Fibroblast of lung (primary cell): ENCODE measurements around the gene ITPA. TPM values are rescaled to one million over a fixed set of nuclear protein-coding genes. Genes with fewer than 3 reads are reported as not detected.

Experiments
- DNase-seq, 2 donors: peaks; one replicate each; pipeline versions ENCODE4 v3.0.0 to v3.0.0-alpha.2; 2010; ENCODE audit warnings: low read depth in 2 of 2
- H2AFZ ChIP-seq: 2 replicates; pipeline ENCODE4 v1.5.1; 2012; ENCODE audit warnings: low read length, control low read depth, inconsistent platforms
- H3K27ac ChIP-seq: 2 replicates; pipeline ENCODE4 v1.5.1; 2011; ENCODE audit warnings: low read length, control low read depth; ENCODE audit not compliant: insufficient read depth
- H3K27me3 ChIP-seq: 2 replicates; pipeline ENCODE4 v1.5.1; 2011; ENCODE audit warnings: mild to moderate bottlenecking, low read length; ENCODE audit not compliant: control insufficient read depth, insufficient read depth
- H3K36me3 ChIP-seq: 2 replicates; pipeline ENCODE4 v1.5.1; 2011; ENCODE audit warnings: low read length; ENCODE audit not compliant: control insufficient read depth, insufficient read depth
- H3K4me1 ChIP-seq: 2 replicates; pipeline ENCODE4 v1.5.1; 2011; ENCODE audit warnings: low read length; ENCODE audit not compliant: control insufficient read depth, insufficient read depth; ENCODE audit errors: extremely low read depth
- H3K4me2 ChIP-seq: 2 replicates; pipeline ENCODE4 v1.5.1; 2011; ENCODE audit warnings: low read length, control low read depth; ENCODE audit not compliant: insufficient read depth; ENCODE audit errors: extremely low read depth
- H3K4me3 ChIP-seq, 4 experiments: fragments of 200-600 bp in 1 of 4; sonication (generic) in 1 of 4; replicated peaks in 1 of 4; 2 replicates each; pipeline ENCODE4 v1.5.1; 2011 to 2016; ENCODE audit warnings: low read length in 4 of 4, low read depth in 3 of 4, mild to moderate bottlenecking in 3 of 4, control low read depth in 2 of 4, inconsistent platforms in 1 of 4, mixed read lengths in 1 of 4; ENCODE audit not compliant: insufficient read depth in 1 of 4; ENCODE audit errors: control extremely low read depth in 1 of 4
- H3K79me2 ChIP-seq: 2 replicates; pipeline ENCODE4 v1.5.1; 2012; ENCODE audit warnings: mild to moderate bottlenecking, low read length, inconsistent platforms; ENCODE audit not compliant: control insufficient read depth, insufficient read depth
- H3K9ac ChIP-seq: 2 replicates; pipeline ENCODE4 v1.5.1; 2011; ENCODE audit warnings: mild to moderate bottlenecking, low read length, control low read depth; ENCODE audit not compliant: insufficient read depth
- H3K9me3 ChIP-seq: 2 replicates; pipeline ENCODE4 v1.5.1; 2012; ENCODE audit warnings: low read depth, low read length; ENCODE audit not compliant: control insufficient read depth, insufficient read depth
- H4K20me1 ChIP-seq: 2 replicates; pipeline ENCODE4 v1.5.1; 2011; ENCODE audit warnings: low read length; ENCODE audit not compliant: control insufficient read depth, insufficient read depth; ENCODE audit errors: extremely low read depth
- CTCF ChIP-seq, 2 donors: IDR thresholded peaks in 1 of 2; conservative IDR thresholded peaks in 1 of 2; 1 replicate in 1 of 2; 2 replicates in 1 of 2; pipeline ENCODE4 v1.5.1; 2011 to 2012; ENCODE audit warnings: low read length in 2 of 2, control low read depth in 1 of 2, inconsistent platforms in 1 of 2, low read depth in 1 of 2, mild to moderate bottlenecking in 1 of 2
- EZH2 ChIP-seq: IDR thresholded peaks from 2 replicates; pipeline ENCODE4 v1.5.1; 2012; ENCODE audit warnings: low read length, control low read depth, mild to moderate bottlenecking; ENCODE audit errors: missing control alignments
- polyA plus RNA-seq, 2 donors: library from polyadenylated mRNA; depleted of rRNA in 1 of 2; stranded (reverse) in 1 of 2; unstranded in 1 of 2; fragments of >200 nt; gene quantifications; 2 replicates each; pipeline ENCODE4 v1.2.1, GENCODE V29; 2011 to 2012; ENCODE audit warnings: missing spikeins in 1 of 2
- total RNA-seq: library from RNA; depleted of rRNA; stranded (reverse); fragments of >200 nt; gene quantifications from 2 replicates; pipeline ENCODE4 v1.2.1, GENCODE V29; 2014

Gene ITPA
- total and polyA plus RNA-seq, 2 donors (not counting 1 experiment from before 2014, with no cell fraction given), result 21.3 to 32.2 TPM

GRCh38 chr20:3255728-3256127 lies 46.4 kb downstream of the ITPA start:
- H3K4me2 ChIP-seq, result no peak overlapping the region
- no peak for TF ChIP-seq CTCF (conservative IDR thresholded peaks at IDR 0.05 in 1 of 2, IDR thresholded peaks at IDR 0.05 in 1 of 2; ENCODE audit: low read depth in 1 of 2, low read length in 2 of 2)
- no peak for TF ChIP-seq EZH2
- no peak overlapping the region for H2AFZ ChIP-seq
- no peaks in the 10 kb centered on the region for H3K79me2 ChIP-seq
- no peak for DNase-seq
- peaks cover 15% of the 10 kb centered on the region for H3K36me3 ChIP-seq
- H4K20me1 ChIP-seq, result no peaks in the 10 kb centered on the region
- H3K9ac ChIP-seq, result no peak overlapping the region
- no peaks in the 10 kb centered on the region for H3K4me1 ChIP-seq
- H3K27ac ChIP-seq, result no peak overlapping the region
- no peaks in the 10 kb centered on the region for H3K27me3 ChIP-seq
- H3K9me3 ChIP-seq, result no peaks in the 10 kb centered on the region
- no peak overlapping the region for H3K4me3 ChIP-seq

GRCh38 chr20:3258429-3258828 lies 49.1 kb downstream of the ITPA start:
- no peak for TF ChIP-seq EZH2
- TF ChIP-seq CTCF (conservative IDR thresholded peaks at IDR 0.05 in 1 of 2, IDR thresholded peaks at IDR 0.05 in 1 of 2; ENCODE audit: low read depth in 1 of 2, low read length in 2 of 2), result no peak
- no peaks in the 10 kb centered on the region for H3K4me1 ChIP-seq
- H2AFZ ChIP-seq, result no peak overlapping the region
- H3K36me3 ChIP-seq, result peaks cover 12% of the 10 kb centered on the region
- H4K20me1 ChIP-seq, result no peaks in the 10 kb centered on the region
- no peaks in the 10 kb centered on the region for H3K27me3 ChIP-seq
- DNase-seq, result no peak
- no peak overlapping the region for H3K4me2 ChIP-seq
- H3K9ac ChIP-seq, result no peak overlapping the region
- no peaks in the 10 kb centered on the region for H3K9me3 ChIP-seq
- no peaks in the 10 kb centered on the region for H3K79me2 ChIP-seq
- no peak overlapping the region for H3K4me3 ChIP-seq
- no peak overlapping the region for H3K27ac ChIP-seq

GRCh38 chr20:3262566-3262965 lies 53.3 kb downstream of the ITPA start:
- DNase-seq, result peak in 1 of 2 donors; percentile 54
- no peak overlapping the region for H3K4me3 ChIP-seq
- H3K9me3 ChIP-seq, result no peaks in the 10 kb centered on the region
- no peak for TF ChIP-seq EZH2
- no peak for TF ChIP-seq CTCF (conservative IDR thresholded peaks at IDR 0.05 in 1 of 2, IDR thresholded peaks at IDR 0.05 in 1 of 2; ENCODE audit: low read depth in 1 of 2, low read length in 2 of 2)
- no peak overlapping the region for H2AFZ ChIP-seq
- H3K27me3 ChIP-seq, result no peaks in the 10 kb centered on the region
- H4K20me1 ChIP-seq, result peaks cover 1% of the 10 kb centered on the region
- no peak overlapping the region for H3K4me2 ChIP-seq
- no peaks in the 10 kb centered on the region for H3K79me2 ChIP-seq
- peaks cover 6% of the 10 kb centered on the region for H3K36me3 ChIP-seq
- no peak overlapping the region for H3K9ac ChIP-seq
- no peak overlapping the region for H3K27ac ChIP-seq
- H3K4me1 ChIP-seq, result no peaks in the 10 kb centered on the region
